ENCODE measurements around the gene DCDC1. TPM values are rescaled to one million over a fixed set of nuclear protein-coding genes. Genes with fewer than 3 reads are reported as not detected.

The DCDC1 gene
- total RNA-seq, 1 donor from 2014 or later, result 0.44 TPM

GRCh38 chr11:31361743-31362142 lies 7.8 kb downstream of the DCDC1 start:
- peaks cover 8% of the 10 kb centered on the region for H3K4me1 Mint-ChIP-seq (ENCODE audit: unreplicated experiment)
- no peaks in the 10 kb centered on the region for H3K36me3 Mint-ChIP-seq (ENCODE audit: low read depth, unreplicated experiment)
- no peak overlapping the region for H3K27ac Mint-ChIP-seq (ENCODE audit: unreplicated experiment)
- no peak overlapping the region for H3K4me3 Mint-ChIP-seq (ENCODE audit: unreplicated experiment)
- H3K27me3 Mint-ChIP-seq (ENCODE audit: unreplicated experiment), result peaks cover under 1% of the 10 kb centered on the region
- TF ChIP-seq CTCF (IDR thresholded peaks at IDR 0.05; ENCODE audit: unreplicated experiment), result no peak
- DNase-seq (ENCODE audit: low spot score), result no peak
- H3K9me3 Mint-ChIP-seq (ENCODE audit: unreplicated experiment), result no peaks in the 10 kb centered on the region

DNA sequence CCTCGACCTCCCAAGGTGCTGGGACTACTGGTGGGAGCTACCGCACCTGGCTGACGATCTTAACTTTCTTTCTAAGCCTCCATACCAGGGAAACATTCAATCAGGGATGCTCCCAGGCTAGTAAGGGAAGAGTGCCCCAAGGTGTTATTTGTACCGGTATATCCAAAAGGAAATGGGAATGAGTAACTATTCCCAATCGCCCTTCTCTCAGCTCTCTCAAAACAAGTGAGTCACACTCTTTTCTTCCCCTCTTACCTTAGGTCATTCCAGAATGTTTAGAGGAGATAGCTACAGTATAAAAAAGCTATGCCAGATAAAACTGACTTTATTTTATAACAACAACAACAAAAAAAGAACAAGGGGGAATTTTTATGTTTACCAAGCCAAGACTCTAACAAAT lies 13.7 kb downstream of the DCDC1 start:
- no peaks in the 10 kb centered on the region for H3K36me3 Mint-ChIP-seq (ENCODE audit: low read depth, unreplicated experiment)
- H3K27ac Mint-ChIP-seq (ENCODE audit: unreplicated experiment), result no peak overlapping the region
- no peaks in the 10 kb centered on the region for H3K9me3 Mint-ChIP-seq (ENCODE audit: unreplicated experiment)
- no peaks in the 10 kb centered on the region for H3K27me3 Mint-ChIP-seq (ENCODE audit: unreplicated experiment)
- TF ChIP-seq CTCF (IDR thresholded peaks at IDR 0.05; ENCODE audit: unreplicated experiment), result no peak
- H3K4me1 Mint-ChIP-seq (ENCODE audit: unreplicated experiment), result no peaks in the 10 kb centered on the region
- H3K4me3 Mint-ChIP-seq (ENCODE audit: unreplicated experiment), result no peak overlapping the region
- no peak for DNase-seq (ENCODE audit: low spot score)

- H3K27ac Mint-ChIP-seq (ENCODE audit: unreplicated experiment), result no peak overlapping the region
- no peaks in the 10 kb centered on the region for H3K4me1 Mint-ChIP-seq (ENCODE audit: unreplicated experiment)
- no peaks in the 10 kb centered on the region for H3K9me3 Mint-ChIP-seq (ENCODE audit: unreplicated experiment)
- H3K27me3 Mint-ChIP-seq (ENCODE audit: unreplicated experiment), result no peaks in the 10 kb centered on the region
- H3K36me3 Mint-ChIP-seq (ENCODE audit: low read depth, unreplicated experiment), result no peaks in the 10 kb centered on the region
- DNase-seq (ENCODE audit: low spot score), result no peak
- TF ChIP-seq CTCF (IDR thresholded peaks at IDR 0.05; ENCODE audit: unreplicated experiment), result no peak
- no peak overlapping the region for H3K4me3 Mint-ChIP-seq (ENCODE audit: unreplicated experiment)
Measured at GRCh38 chr11:31355131-31355530, 14.4 kb downstream of the DCDC1 start.

DNA sequence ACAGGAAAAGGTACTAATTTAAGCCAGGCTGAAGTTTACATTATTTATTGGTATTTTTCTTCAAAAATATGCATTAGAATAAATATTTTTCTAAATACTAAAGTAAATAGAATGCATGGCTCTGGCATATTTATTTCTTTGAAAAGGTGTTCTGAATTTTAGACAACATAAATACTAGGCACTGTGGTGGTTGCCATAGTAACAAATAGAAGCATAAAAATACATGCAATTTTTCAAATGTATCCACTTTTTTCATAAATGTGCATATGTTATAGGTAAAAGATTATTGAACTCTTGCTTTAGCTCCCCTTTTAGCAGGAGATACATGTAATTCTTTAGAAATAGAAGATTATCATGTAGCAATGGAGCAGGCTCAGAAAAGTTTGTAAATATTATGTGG lies 18.4 kb downstream of the DCDC1 start:
- H3K27ac Mint-ChIP-seq (ENCODE audit: unreplicated experiment), result no peak overlapping the region
- no peaks in the 10 kb centered on the region for H3K27me3 Mint-ChIP-seq (ENCODE audit: unreplicated experiment)
- H3K4me1 Mint-ChIP-seq (ENCODE audit: unreplicated experiment), result no peaks in the 10 kb centered on the region
- H3K9me3 Mint-ChIP-seq (ENCODE audit: unreplicated experiment), result no peaks in the 10 kb centered on the region
- DNase-seq (ENCODE audit: low spot score), result no peak
- TF ChIP-seq CTCF (IDR thresholded peaks at IDR 0.05; ENCODE audit: unreplicated experiment), result no peak
- no peak overlapping the region for H3K4me3 Mint-ChIP-seq (ENCODE audit: unreplicated experiment)
- no peaks in the 10 kb centered on the region for H3K36me3 Mint-ChIP-seq (ENCODE audit: low read depth, unreplicated experiment)

DNA sequence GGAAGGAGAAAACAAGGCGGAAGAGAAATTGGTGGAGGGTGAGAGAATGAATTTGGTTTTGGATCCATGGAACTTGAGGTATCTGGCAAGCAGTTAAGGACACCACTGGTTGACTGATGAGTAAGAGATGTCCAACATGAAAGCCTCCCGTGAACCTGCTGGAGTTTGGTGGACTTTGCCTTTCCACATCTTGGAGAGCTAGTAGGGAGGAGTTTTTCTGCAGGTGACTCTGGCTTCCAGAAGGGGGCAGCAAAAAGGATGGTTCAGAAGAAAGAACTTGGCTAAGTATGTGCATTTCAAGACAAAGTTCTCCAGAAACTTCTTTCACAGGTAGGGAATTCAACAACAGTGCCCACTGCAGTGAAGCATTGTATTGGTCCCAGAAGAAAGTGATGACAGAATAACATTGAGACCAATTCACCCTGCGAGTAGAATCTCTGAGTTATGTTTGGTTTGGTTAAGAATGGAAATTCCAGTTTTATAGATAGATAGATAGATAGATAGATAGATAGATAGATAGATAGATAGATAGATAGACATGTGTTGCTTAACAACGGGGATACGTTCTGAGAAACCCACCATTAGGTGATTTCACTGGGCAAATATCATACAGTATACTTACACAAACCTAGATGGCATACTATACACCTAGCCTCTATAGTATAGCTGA lies 28.5 kb downstream of the DCDC1 start:
- peaks cover 3% of the 10 kb centered on the region for H3K27me3 Mint-ChIP-seq (ENCODE audit: unreplicated experiment)
- peak; percentile 43 for DNase-seq (ENCODE audit: low spot score)
- peaks cover 6% of the 10 kb centered on the region for H3K4me1 Mint-ChIP-seq (ENCODE audit: unreplicated experiment)
- H3K36me3 Mint-ChIP-seq (ENCODE audit: low read depth, unreplicated experiment), result no peaks in the 10 kb centered on the region
- no peaks in the 10 kb centered on the region for H3K9me3 Mint-ChIP-seq (ENCODE audit: unreplicated experiment)
- H3K27ac Mint-ChIP-seq (ENCODE audit: unreplicated experiment), result no peak overlapping the region
- TF ChIP-seq CTCF (IDR thresholded peaks at IDR 0.05; ENCODE audit: unreplicated experiment), result peak; percentile 75
- no peak overlapping the region for H3K4me3 Mint-ChIP-seq (ENCODE audit: unreplicated experiment)
